ENCODE results near the gene THSD7A. TPM values are rescaled to one million over a fixed set of nuclear protein-coding genes. Genes with fewer than 3 reads are reported as not detected.

THSD7A gene
- total RNA-seq, 1 donor from 2014 or later, result 0.28 TPM

DNA sequence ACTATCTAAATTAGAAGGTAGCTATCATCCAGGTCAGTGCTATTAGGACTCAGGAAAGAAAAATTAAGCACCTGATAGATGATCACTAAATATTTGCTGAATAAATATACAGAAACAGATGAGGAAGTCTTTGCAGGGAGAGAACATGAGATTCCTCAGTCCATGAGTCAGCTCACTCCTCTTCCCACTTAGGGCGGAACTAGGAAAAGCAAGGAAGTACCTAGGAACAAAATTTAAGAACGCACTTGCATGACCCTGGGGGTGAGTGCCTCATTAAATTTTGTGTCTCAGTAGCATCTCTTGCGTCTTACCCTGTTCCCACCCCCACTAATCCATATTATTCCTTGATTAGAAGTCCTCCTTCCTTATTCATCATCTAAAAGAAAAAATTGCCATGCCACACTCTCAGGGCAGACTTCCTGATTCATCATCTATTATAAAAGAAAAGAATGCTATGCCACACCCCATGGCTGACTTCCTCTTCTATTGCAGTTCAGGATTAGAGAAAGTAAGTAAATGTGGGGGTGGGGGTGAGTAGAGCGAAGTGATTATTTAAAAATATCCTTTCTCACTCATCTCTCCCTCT is 208.8 kb downstream of the THSD7A start:
- Mint-ChIP-seq H3K27me3 (ENCODE audit: insufficient read depth, low read depth) (no peaks in the 10 kb centered on the region), H3K27ac (no peak overlapping the region), H3K4me1 (peaks cover 10% of the 10 kb centered on the region), H3K9me3 (peaks cover 2% of the 10 kb centered on the region), H3K36me3 (no peaks in the 10 kb centered on the region), H3K4me3 (no peak overlapping the region)
- H4K20me1 ChIP-seq (ENCODE audit: low read depth), result no peaks in the 10 kb centered on the region
- no peaks in the 10 kb centered on the region for H3K27me3 ChIP-seq
- H3K4me3 ChIP-seq, result no peak overlapping the region
- H3K4me1 ChIP-seq, result no peaks in the 10 kb centered on the region
- no peaks in the 10 kb centered on the region for H3F3A ChIP-seq (ENCODE audit: low read depth)
- no peak overlapping the region for H3K9ac ChIP-seq
- no peak overlapping the region for H3K27ac ChIP-seq
- H3K4me2 ChIP-seq, result no peak overlapping the region
- DNase-seq (ENCODE audit: low spot score), result no peak
- H2AFZ ChIP-seq (replicated peaks), result no peak overlapping the region
- no peaks in the 10 kb centered on the region for H3K79me2 ChIP-seq (ENCODE audit: low read depth)
- no peaks in the 10 kb centered on the region for H3K9me3 ChIP-seq (ENCODE audit: low read depth)
- no peaks in the 10 kb centered on the region for H3K36me3 ChIP-seq
- TF ChIP-seq EZH2phosphoT487 (IDR thresholded peaks at IDR 0.05) (no peak), EZH2 (IDR thresholded peaks at IDR 0.05) (no peak)
- TF ChIP-seq, protein P1, sequence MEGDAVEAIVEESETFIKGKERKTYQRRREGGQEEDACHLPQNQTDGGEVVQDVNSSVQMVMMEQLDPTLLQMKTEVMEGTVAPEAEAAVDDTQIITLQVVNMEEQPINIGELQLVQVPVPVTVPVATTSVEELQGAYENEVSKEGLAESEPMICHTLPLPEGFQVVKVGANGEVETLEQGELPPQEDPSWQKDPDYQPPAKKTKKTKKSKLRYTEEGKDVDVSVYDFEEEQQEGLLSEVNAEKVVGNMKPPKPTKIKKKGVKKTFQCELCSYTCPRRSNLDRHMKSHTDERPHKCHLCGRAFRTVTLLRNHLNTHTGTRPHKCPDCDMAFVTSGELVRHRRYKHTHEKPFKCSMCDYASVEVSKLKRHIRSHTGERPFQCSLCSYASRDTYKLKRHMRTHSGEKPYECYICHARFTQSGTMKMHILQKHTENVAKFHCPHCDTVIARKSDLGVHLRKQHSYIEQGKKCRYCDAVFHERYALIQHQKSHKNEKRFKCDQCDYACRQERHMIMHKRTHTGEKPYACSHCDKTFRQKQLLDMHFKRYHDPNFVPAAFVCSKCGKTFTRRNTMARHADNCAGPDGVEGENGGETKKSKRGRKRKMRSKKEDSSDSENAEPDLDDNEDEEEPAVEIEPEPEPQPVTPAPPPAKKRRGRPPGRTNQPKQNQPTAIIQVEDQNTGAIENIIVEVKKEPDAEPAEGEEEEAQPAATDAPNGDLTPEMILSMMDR (IDR thresholded peaks at IDR 0.05), result no peak

DNA sequence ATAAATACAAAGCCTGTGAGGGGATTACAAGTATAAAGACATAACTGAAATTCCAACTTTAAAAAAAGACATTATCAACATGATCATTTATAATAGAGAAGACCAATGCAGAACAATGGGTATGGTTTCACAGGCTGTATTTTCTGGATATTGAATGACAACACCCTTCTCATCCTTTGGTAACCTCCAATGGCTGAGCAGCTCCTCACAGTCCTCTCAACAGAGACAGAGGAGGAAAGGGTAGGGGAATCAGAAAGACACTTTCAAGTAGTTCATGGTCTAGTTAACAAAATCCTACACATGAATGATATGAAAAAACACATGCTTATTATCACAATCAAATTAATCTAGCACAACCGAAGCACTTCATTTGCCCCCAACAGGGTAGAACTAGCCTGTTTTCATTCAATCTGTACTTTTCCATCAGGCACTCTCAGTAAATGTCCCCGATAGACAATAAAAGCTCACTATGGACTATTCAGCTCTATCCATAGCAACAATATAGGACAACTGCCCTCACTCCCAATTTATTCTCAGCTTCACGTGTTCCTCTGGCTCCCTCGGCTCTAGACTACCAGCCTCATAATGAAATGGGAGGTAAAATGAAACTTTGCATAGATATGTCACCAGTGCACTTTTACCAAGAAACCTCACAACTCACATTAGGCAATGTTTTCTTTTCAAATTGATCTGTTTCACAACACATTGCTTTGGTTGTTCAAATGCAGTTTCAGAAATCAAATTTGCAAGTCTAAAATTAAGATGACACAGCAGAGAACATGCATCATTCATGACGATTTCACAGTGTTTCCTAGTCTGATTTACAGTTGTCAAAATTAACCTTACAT is 211.4 kb downstream of the THSD7A start:
- no peaks in the 10 kb centered on the region for H3F3A ChIP-seq (ENCODE audit: low read depth)
- no peak overlapping the region for H3K27ac ChIP-seq
- TF ChIP-seq, protein P1 (IDR thresholded peaks at IDR 0.05), result no peak
- TF ChIP-seq EZH2phosphoT487 (IDR thresholded peaks at IDR 0.05), result no peak
- no peak for TF ChIP-seq EZH2 (IDR thresholded peaks at IDR 0.05)
- H3K9me3 Mint-ChIP-seq, result peaks cover 2% of the 10 kb centered on the region
- H2AFZ ChIP-seq (replicated peaks), result no peak overlapping the region
- no peak overlapping the region for H3K4me3 ChIP-seq
- H3K9me3 ChIP-seq (ENCODE audit: low read depth), result no peaks in the 10 kb centered on the region
- H3K79me2 ChIP-seq (ENCODE audit: low read depth), result no peaks in the 10 kb centered on the region
- H3K4me1 Mint-ChIP-seq, result peaks cover 9% of the 10 kb centered on the region
- no peak for DNase-seq (ENCODE audit: low spot score)
- no peaks in the 10 kb centered on the region for H3K27me3 Mint-ChIP-seq (ENCODE audit: insufficient read depth, low read depth)
- no peak overlapping the region for H3K4me3 Mint-ChIP-seq
- no peak overlapping the region for H3K4me2 ChIP-seq
- H3K27ac Mint-ChIP-seq, result no peak overlapping the region
- H4K20me1 ChIP-seq (ENCODE audit: low read depth), result no peaks in the 10 kb centered on the region
- H3K9ac ChIP-seq, result no peak overlapping the region
- no peaks in the 10 kb centered on the region for H3K4me1 ChIP-seq
- H3K36me3 Mint-ChIP-seq, result peaks cover 2% of the 10 kb centered on the region
- H3K36me3 ChIP-seq, result no peaks in the 10 kb centered on the region
- H3K27me3 ChIP-seq, result no peaks in the 10 kb centered on the region

- TF ChIP-seq EZH2 (IDR thresholded peaks at IDR 0.05) (no peak), EZH2phosphoT487 (IDR thresholded peaks at IDR 0.05) (no peak)
- TF ChIP-seq, protein P1 (IDR thresholded peaks at IDR 0.05), result no peak
- no peaks in the 10 kb centered on the region for H4K20me1 ChIP-seq (ENCODE audit: low read depth)
- Mint-ChIP-seq H3K4me1 (peaks cover 7% of the 10 kb centered on the region), H3K9me3 (no peaks in the 10 kb centered on the region), H3K27me3 (ENCODE audit: insufficient read depth, low read depth) (peaks cover 2% of the 10 kb centered on the region), H3K27ac (no peak overlapping the region), H3K4me3 (no peak overlapping the region), H3K36me3 (peaks cover 2% of the 10 kb centered on the region)
- H3F3A ChIP-seq (ENCODE audit: low read depth), result no peaks in the 10 kb centered on the region
- no peaks in the 10 kb centered on the region for H3K9me3 ChIP-seq (ENCODE audit: low read depth)
- no peak overlapping the region for H3K9ac ChIP-seq
- no peaks in the 10 kb centered on the region for H3K4me1 ChIP-seq
- H3K27me3 ChIP-seq, result no peaks in the 10 kb centered on the region
- no peak for DNase-seq (ENCODE audit: low spot score)
- no peaks in the 10 kb centered on the region for H3K36me3 ChIP-seq
- no peak overlapping the region for H2AFZ ChIP-seq (replicated peaks)
- no peak overlapping the region for H3K27ac ChIP-seq
- no peak overlapping the region for H3K4me3 ChIP-seq
- H3K79me2 ChIP-seq (ENCODE audit: low read depth), result no peaks in the 10 kb centered on the region
- no peak overlapping the region for H3K4me2 ChIP-seq
Measured at GRCh38 chr7:11616466-11616865, 215.5 kb downstream of the THSD7A start.

All from neural progenitor cell (in vitro differentiated cells).